T-helper 2 cell treated with Interferon-gamma antibody and Interleukin-4, amounts not matched to agents 5 μg/mL and 100 μg/mL, for 36 hours (primary cell): ENCODE data around the gene FFAR1.

Experiments used
- DNase-seq: peaks from one replicate; pipeline ENCODE4 v3.0.0; 2021; ENCODE audit warnings: low spot score
- H3K27ac Mint-ChIP-seq: one replicate; pipeline ENCODE4 v1.8.0; 2021; ENCODE audit warnings: mild to moderate bottlenecking, mixed read lengths
- H3K27me3 Mint-ChIP-seq: one replicate; pipeline ENCODE4 v1.8.0; 2021; ENCODE audit warnings: low read depth, mixed read lengths
- H3K36me3 Mint-ChIP-seq: one replicate; pipeline ENCODE4 v1.8.0; 2021; ENCODE audit warnings: low read depth, mixed read lengths
- H3K4me1 Mint-ChIP-seq: one replicate; pipeline ENCODE4 v1.8.0; 2021; ENCODE audit warnings: low read depth, mixed read lengths
- H3K4me3 Mint-ChIP-seq: one replicate; pipeline ENCODE4 v1.8.0; 2022; ENCODE audit warnings: mild to moderate bottlenecking, moderate library complexity, mixed read lengths
- H3K9me3 Mint-ChIP-seq: one replicate; pipeline ENCODE4 v1.8.0; 2021; ENCODE audit warnings: mixed read lengths

The FFAR1 gene

GRCh38 chr19:35309481-35310279, 38.0 kb upstream of the FFAR1 start:
- Mint-ChIP-seq H3K9me3 (no peaks in the 10 kb centered on the region), H3K27me3 (no peaks in the 10 kb centered on the region), H3K27ac (no peak overlapping the region), H3K4me1 (peaks cover 2% of the 10 kb centered on the region), H3K36me3 (no peaks in the 10 kb centered on the region), H3K4me3 (no peak overlapping the region)
- DNase-seq = no peak

GRCh38 chr19:35310331-35310730, 37.4 kb upstream of the FFAR1 start:
- Mint-ChIP-seq H3K4me3 (no peak overlapping the region), H3K27me3 (no peaks in the 10 kb centered on the region), H3K9me3 (no peaks in the 10 kb centered on the region), H3K4me1 (peaks cover 2% of the 10 kb centered on the region), H3K27ac (no peak overlapping the region), H3K36me3 (no peaks in the 10 kb centered on the region)
- DNase-seq = no peak

- no peak overlapping the region for H3K4me3 Mint-ChIP-seq
- no peak for DNase-seq
- H3K4me1 Mint-ChIP-seq = peaks cover 2% of the 10 kb centered on the region
- no peaks in the 10 kb centered on the region for H3K27me3 Mint-ChIP-seq
- H3K36me3 Mint-ChIP-seq = no peaks in the 10 kb centered on the region
- no peaks in the 10 kb centered on the region for H3K9me3 Mint-ChIP-seq
- H3K27ac Mint-ChIP-seq = no peak overlapping the region
Measured at GRCh38 chr19:35310811-35311465, 36.8 kb upstream of the FFAR1 start.

- no peak for DNase-seq
- Mint-ChIP-seq H3K9me3 (no peaks in the 10 kb centered on the region), H3K36me3 (no peaks in the 10 kb centered on the region), H3K27ac (no peak overlapping the region), H3K27me3 (no peaks in the 10 kb centered on the region), H3K4me1 (peaks cover 2% of the 10 kb centered on the region), H3K4me3 (no peak overlapping the region)
Measured at GRCh38 chr19:35311901-35312665, 35.6 kb upstream of the FFAR1 start.

GRCh38 chr19:35313587-35313986, 34.1 kb upstream of the FFAR1 start:
- H3K9me3 Mint-ChIP-seq = no peaks in the 10 kb centered on the region
- H3K27me3 Mint-ChIP-seq = no peaks in the 10 kb centered on the region
- no peak overlapping the region for H3K4me3 Mint-ChIP-seq
- DNase-seq = no peak
- no peak overlapping the region for H3K27ac Mint-ChIP-seq
- peaks cover 4% of the 10 kb centered on the region for H3K4me1 Mint-ChIP-seq
- H3K36me3 Mint-ChIP-seq = no peaks in the 10 kb centered on the region

- no peak for DNase-seq
- Mint-ChIP-seq H3K9me3 (no peaks in the 10 kb centered on the region), H3K4me3 (no peak overlapping the region), H3K27ac (no peak overlapping the region), H3K4me1 (peaks cover 9% of the 10 kb centered on the region), H3K27me3 (no peaks in the 10 kb centered on the region), H3K36me3 (no peaks in the 10 kb centered on the region)
Measured at GRCh38 chr19:35314031-35314430, 33.7 kb upstream of the FFAR1 start.

- Mint-ChIP-seq H3K27ac (no peak overlapping the region), H3K9me3 (no peaks in the 10 kb centered on the region), H3K4me1 (peaks cover 9% of the 10 kb centered on the region), H3K36me3 (no peaks in the 10 kb centered on the region), H3K4me3 (no peak overlapping the region), H3K27me3 (no peaks in the 10 kb centered on the region)
- DNase-seq = no peak
Measured at GRCh38 chr19:35314858-35315470, 32.7 kb upstream of the FFAR1 start.

- H3K4me3 Mint-ChIP-seq = no peak overlapping the region
- H3K4me1 Mint-ChIP-seq = peaks cover 7% of the 10 kb centered on the region
- H3K27ac Mint-ChIP-seq = no peak overlapping the region
- no peaks in the 10 kb centered on the region for H3K36me3 Mint-ChIP-seq
- H3K9me3 Mint-ChIP-seq = no peaks in the 10 kb centered on the region
- no peaks in the 10 kb centered on the region for H3K27me3 Mint-ChIP-seq
- DNase-seq = no peak
Measured at GRCh38 chr19:35315883-35316282, 31.8 kb upstream of the FFAR1 start.

GRCh38 chr19:35316560-35316959, 31.1 kb upstream of the FFAR1 start:
- H3K4me1 Mint-ChIP-seq = peaks cover 7% of the 10 kb centered on the region
- H3K9me3 Mint-ChIP-seq = no peaks in the 10 kb centered on the region
- H3K27ac Mint-ChIP-seq = no peak overlapping the region
- no peaks in the 10 kb centered on the region for H3K36me3 Mint-ChIP-seq
- no peak for DNase-seq
- no peak overlapping the region for H3K4me3 Mint-ChIP-seq
- H3K27me3 Mint-ChIP-seq = no peaks in the 10 kb centered on the region

- no peaks in the 10 kb centered on the region for H3K36me3 Mint-ChIP-seq
- H3K9me3 Mint-ChIP-seq = no peaks in the 10 kb centered on the region
- H3K27me3 Mint-ChIP-seq = no peaks in the 10 kb centered on the region
- H3K4me3 Mint-ChIP-seq = no peak overlapping the region
- peaks cover 7% of the 10 kb centered on the region for H3K4me1 Mint-ChIP-seq
- H3K27ac Mint-ChIP-seq = no peak overlapping the region
- DNase-seq = no peak
Measured at GRCh38 chr19:35317464-35318043, 30.1 kb upstream of the FFAR1 start.

GRCh38 chr19:35318679-35319448, 28.8 kb upstream of the FFAR1 start:
- no peak overlapping the region for H3K4me3 Mint-ChIP-seq
- H3K4me1 Mint-ChIP-seq = peaks cover 7% of the 10 kb centered on the region
- DNase-seq = peak; percentile 6
- H3K9me3 Mint-ChIP-seq = no peaks in the 10 kb centered on the region
- H3K27me3 Mint-ChIP-seq = no peaks in the 10 kb centered on the region
- H3K36me3 Mint-ChIP-seq = no peaks in the 10 kb centered on the region
- peak overlapping the region; percentile 67 for H3K27ac Mint-ChIP-seq

GRCh38 chr19:35320065-35320713, 27.5 kb upstream of the FFAR1 start:
- peaks cover 7% of the 10 kb centered on the region for H3K4me1 Mint-ChIP-seq
- no peak for DNase-seq
- H3K4me3 Mint-ChIP-seq = no peak overlapping the region
- no peak overlapping the region for H3K27ac Mint-ChIP-seq
- no peaks in the 10 kb centered on the region for H3K27me3 Mint-ChIP-seq
- H3K36me3 Mint-ChIP-seq = no peaks in the 10 kb centered on the region
- no peaks in the 10 kb centered on the region for H3K9me3 Mint-ChIP-seq

GRCh38 chr19:35321291-35321690, 26.4 kb upstream of the FFAR1 start:
- no peak overlapping the region for H3K4me3 Mint-ChIP-seq

More at GRCh38 chr19:35321291-35321690, 26.4 kb upstream of the FFAR1 start:
- H3K27me3 Mint-ChIP-seq = peaks cover 4% of the 10 kb centered on the region
- peaks cover 7% of the 10 kb centered on the region for H3K4me1 Mint-ChIP-seq
- no peak overlapping the region for H3K27ac Mint-ChIP-seq
- H3K9me3 Mint-ChIP-seq = no peaks in the 10 kb centered on the region
- DNase-seq = no peak
- H3K36me3 Mint-ChIP-seq = no peaks in the 10 kb centered on the region
